ENCODE measurements around the gene PLD2.

GRCh38 chr17:4802228-4802627 is 4.7 kb upstream of the PLD2 start, which contains the start of gene C17orf114:
- TF ChIP-seq CTCF (IDR thresholded peaks at IDR 0.05) = no peak
- TF ChIP-seq ZFX (IDR thresholded peaks at IDR 0.05; ENCODE audit: borderline replicate concordance) = no peak

Measured in 22Rv1 (cell line).